ENCODE results near the gene SHMT1.

DNA sequence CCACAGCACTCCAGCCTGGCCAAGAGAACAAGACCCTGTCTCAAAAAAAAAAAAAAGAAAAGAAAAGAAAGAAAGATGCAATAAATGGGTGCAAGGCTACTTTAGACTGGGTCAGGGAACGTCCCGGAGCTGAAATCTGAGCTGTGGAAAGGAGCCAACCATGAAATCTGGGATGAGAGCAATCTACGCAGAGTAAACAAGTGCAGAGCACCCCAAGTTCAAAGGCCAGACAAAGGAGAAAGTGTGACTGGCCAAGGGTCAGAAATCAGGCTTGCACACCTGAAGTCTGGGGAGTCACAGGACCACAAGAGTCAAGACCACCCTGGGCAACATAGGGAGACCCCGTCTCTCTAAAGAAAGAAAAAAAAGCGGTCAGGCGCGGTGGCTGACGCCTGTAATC lies 2.8 kb downstream of the SHMT1 start:
- TF ChIP-seq CTCF (IDR thresholded peaks at IDR 0.05) (no peak), POLR2A (IDR thresholded peaks at IDR 0.05) (no peak)
